Measurements from ENCODE around the gene TSPOAP1. TPM values are rescaled to one million over a fixed set of nuclear protein-coding genes. Genes with fewer than 3 reads are reported as not detected.
A peak's percentile ranks its signal among the peaks of the same experiment; 100 is the strongest.

TSPOAP1 gene
- total RNA-seq, 1 experiment from 2014 or later: 7.8 TPM

DNA sequence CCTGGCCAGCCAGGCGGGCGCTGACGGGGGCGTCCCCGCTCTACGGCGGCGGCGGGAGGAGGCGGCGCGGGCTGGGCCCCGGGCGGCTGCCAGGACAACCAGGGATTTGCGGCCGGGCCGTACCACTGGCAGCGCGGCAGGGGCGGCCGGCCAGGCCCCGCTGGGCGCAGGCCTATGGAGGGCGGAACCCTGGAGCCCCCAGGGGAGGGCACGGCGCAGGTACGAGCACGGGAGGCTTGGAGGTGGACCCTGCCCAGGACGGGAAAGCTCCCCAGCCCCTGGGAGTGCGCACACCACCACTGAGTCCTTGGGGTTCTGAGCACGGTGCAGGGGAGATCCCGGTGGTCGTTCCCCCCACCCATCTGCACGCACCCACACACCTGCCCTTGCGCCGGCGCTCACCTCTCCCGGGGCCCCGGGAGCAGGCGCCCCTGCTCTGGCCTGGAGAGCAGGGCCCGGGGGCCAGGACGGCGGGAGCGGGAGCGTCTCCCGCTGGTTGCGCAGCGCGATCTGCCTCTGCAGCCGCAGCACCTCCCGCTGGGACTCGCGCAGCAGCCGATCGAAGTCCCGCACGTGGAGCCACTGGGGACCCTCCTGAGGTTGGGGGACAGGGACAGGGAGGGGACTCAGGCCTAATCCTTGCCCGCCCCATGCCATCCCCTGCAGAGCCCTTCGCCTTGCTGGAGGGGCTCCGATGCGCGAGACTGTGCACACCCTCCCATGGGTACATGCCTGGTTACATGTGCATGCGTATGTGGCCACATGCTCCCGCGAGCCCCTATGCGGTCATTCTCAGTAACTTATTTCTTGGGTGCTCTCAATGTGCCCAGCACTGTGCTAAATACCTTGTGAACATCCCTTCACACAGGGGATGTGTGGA lies 3.9 kb downstream of the TSPOAP1 start:
- H2AFZ ChIP-seq (ENCODE audit: low read length): no peak overlapping the region
- no peak overlapping the region for H3K9ac ChIP-seq (ENCODE audit: low read length)
- no peak overlapping the region for H3K4me3 ChIP-seq (ENCODE audit: low read length)
- H3K9me3 ChIP-seq (ENCODE audit: low read length): no peaks in the 10 kb centered on the region
- H4K20me1 ChIP-seq (ENCODE audit: insufficient read depth, low read depth, low read length): no peaks in the 10 kb centered on the region
- H3K36me3 ChIP-seq (ENCODE audit: insufficient read depth, low read length): peaks cover 3% of the 10 kb centered on the region; the same call in 1 of the 2 replicates
- peaks cover 33% of the 10 kb centered on the region for H3K4me1 ChIP-seq (ENCODE audit: low read length)
- H3K9me2 ChIP-seq (replicated peaks; ENCODE audit: insufficient read depth, low read length): no peaks in the 10 kb centered on the region
- H3K27ac ChIP-seq (ENCODE audit: low read length): no peak overlapping the region
- H3K27me3 ChIP-seq (ENCODE audit: low read length): no peaks in the 10 kb centered on the region
- no peaks in the 10 kb centered on the region for H3K79me2 ChIP-seq (ENCODE audit: low read length)
- no peak overlapping the region for H3K4me2 ChIP-seq (ENCODE audit: low read depth, low read length, poor library complexity, severe bottlenecking)
- DNase-seq: peak; percentile 38

DNA sequence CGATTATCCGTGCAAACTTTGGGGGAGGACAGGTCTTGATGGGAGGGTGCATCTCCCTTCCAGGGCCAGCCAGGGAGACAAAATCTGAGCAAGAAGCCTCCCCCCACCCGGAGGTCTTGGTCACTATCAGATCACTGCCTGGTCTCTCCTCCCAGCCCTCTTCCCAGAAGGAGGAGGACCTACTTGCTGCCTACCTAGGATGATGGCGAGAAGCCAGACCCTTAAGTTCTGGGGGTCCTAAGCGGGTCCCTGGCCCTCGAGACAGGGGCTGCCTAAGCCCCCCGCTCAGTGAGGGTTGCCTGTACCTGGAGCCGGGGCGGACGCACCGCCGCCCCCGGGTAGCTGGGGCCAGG lies 4.6 kb downstream of the TSPOAP1 start:
- no peaks in the 10 kb centered on the region for H3K9me3 ChIP-seq (ENCODE audit: low read length)

DNA sequence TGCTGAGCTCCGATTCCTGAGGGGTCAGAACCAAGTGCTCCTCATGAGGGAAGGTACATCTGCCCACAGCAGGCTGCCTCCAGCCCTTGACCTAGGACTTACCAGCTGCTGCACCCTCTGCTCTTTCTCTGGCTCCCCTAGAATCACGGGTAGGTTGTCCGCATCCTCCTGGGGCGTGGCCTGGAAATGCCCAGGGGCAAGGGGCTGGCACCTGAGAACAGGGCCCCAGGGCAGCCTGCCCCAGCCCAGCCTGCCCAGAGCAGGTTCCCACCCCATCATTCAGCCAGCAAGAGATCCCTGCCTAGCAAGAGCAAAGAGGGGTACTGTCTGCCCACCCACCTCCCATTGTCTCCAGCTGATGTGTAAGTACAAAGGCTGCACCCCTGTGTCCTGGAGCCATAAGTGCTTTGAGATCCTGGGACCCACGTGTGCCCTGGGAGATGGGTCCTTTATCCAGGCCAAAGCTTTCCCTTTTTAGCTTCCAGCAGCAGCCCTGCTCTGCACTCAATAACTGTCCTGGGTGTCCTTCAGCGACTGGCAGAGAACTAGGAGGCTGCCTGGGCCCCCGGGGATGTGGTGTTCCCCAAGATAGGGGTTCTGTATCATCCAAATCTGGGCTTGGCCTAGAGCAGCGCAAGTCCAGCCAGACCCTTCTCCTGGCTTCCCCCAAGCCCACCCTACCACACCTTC lies 5.1 kb downstream of the TSPOAP1 start:
- H3K9ac ChIP-seq (ENCODE audit: low read length): no peak overlapping the region
- peaks cover 26% of the 10 kb centered on the region for H3K4me1 ChIP-seq (ENCODE audit: low read length)

More for the DNA sequence above, 4.6 kb downstream of the TSPOAP1 start:
- Histone ChIP-seq H3K4me1 (ENCODE audit: low read length) (peaks cover 30% of the 10 kb centered on the region), H3K9ac (ENCODE audit: low read length) (no peak overlapping the region), H3K27me3 (ENCODE audit: low read length) (no peaks in the 10 kb centered on the region), H4K20me1 (ENCODE audit: insufficient read depth, low read depth, low read length) (no peaks in the 10 kb centered on the region), H3K4me3 (ENCODE audit: low read length) (no peak overlapping the region), H3K79me2 (ENCODE audit: low read length) (no peaks in the 10 kb centered on the region), H3K36me3 (ENCODE audit: insufficient read depth, low read length) (peaks cover 3% of the 10 kb centered on the region; the same call in 1 of the 2 replicates), H3K27ac (ENCODE audit: low read length) (no peak overlapping the region), H3K4me2 (ENCODE audit: low read depth, low read length, poor library complexity, severe bottlenecking) (no peak overlapping the region), H3K9me2 (replicated peaks; ENCODE audit: insufficient read depth, low read length) (no peaks in the 10 kb centered on the region), H2AFZ (ENCODE audit: low read length) (no peak overlapping the region)
- DNase-seq: no peak

DNA sequence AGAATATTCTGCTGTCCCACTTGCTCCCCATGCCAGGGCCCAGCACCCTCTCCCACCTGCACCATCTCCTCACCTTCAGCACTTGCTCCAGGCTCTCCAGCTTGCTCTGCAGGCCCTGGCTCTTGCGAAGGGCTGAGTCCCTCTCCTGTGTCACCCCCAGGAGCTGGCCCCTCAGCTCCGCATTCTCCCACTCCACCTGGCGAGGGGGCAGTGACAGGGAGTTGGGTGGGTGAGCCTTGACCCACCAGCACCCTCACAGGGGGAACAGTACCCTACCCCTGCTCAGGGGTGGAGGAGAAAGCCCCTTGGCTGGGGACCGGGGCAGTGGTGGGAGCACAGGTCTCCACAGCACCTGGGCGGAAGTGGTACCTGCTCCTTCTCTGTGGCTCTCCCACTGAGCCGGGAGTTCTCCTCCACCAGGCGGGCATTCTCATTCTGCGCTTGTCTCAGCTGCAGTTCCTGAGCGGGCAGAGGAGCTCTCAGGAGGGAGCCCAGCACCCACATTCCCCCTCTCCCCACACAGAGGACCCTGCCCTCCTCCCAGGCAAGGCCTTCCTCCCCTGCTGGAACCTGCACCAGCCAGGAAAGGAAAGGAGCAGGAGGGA lies 5.9 kb downstream of the TSPOAP1 start:
- H3K79me2 ChIP-seq (ENCODE audit: low read length): no peaks in the 10 kb centered on the region
- H3K36me3 ChIP-seq (ENCODE audit: insufficient read depth, low read length): peaks cover 3% of the 10 kb centered on the region; the same call in 1 of the 2 replicates
- H3K9me3 ChIP-seq (ENCODE audit: low read length): no peaks in the 10 kb centered on the region
- no peak overlapping the region for H3K9ac ChIP-seq (ENCODE audit: low read length)
- peaks cover 20% of the 10 kb centered on the region for H3K4me1 ChIP-seq (ENCODE audit: low read length)
- no peak overlapping the region for H3K4me2 ChIP-seq (ENCODE audit: low read depth, low read length, poor library complexity, severe bottlenecking)
- no peak overlapping the region for H2AFZ ChIP-seq (ENCODE audit: low read length)
- H3K9me2 ChIP-seq (replicated peaks; ENCODE audit: insufficient read depth, low read length): no peaks in the 10 kb centered on the region
- no peaks in the 10 kb centered on the region for H4K20me1 ChIP-seq (ENCODE audit: insufficient read depth, low read depth, low read length)
- no peak overlapping the region for H3K27ac ChIP-seq (ENCODE audit: low read length)
- H3K27me3 ChIP-seq (ENCODE audit: low read length): no peaks in the 10 kb centered on the region
- no peak overlapping the region for H3K4me3 ChIP-seq (ENCODE audit: low read length)
- no peak for DNase-seq

More for the DNA sequence above, 5.1 kb downstream of the TSPOAP1 start:
- peak; percentile 41 for DNase-seq
- Histone ChIP-seq H4K20me1 (ENCODE audit: insufficient read depth, low read depth, low read length) (no peaks in the 10 kb centered on the region), H3K27me3 (ENCODE audit: low read length) (no peaks in the 10 kb centered on the region), H3K27ac (ENCODE audit: low read length) (no peak overlapping the region), H3K9me3 (ENCODE audit: low read length) (no peaks in the 10 kb centered on the region), H3K79me2 (ENCODE audit: low read length) (no peaks in the 10 kb centered on the region), H3K9me2 (replicated peaks; ENCODE audit: insufficient read depth, low read length) (no peaks in the 10 kb centered on the region), H2AFZ (ENCODE audit: low read length) (no peak overlapping the region), H3K4me3 (ENCODE audit: low read length) (no peak overlapping the region), H3K36me3 (ENCODE audit: insufficient read depth, low read length) (peaks cover 3% of the 10 kb centered on the region; the same call in 1 of the 2 replicates), H3K4me2 (ENCODE audit: low read depth, low read length, poor library complexity, severe bottlenecking) (no peak overlapping the region)

DNA sequence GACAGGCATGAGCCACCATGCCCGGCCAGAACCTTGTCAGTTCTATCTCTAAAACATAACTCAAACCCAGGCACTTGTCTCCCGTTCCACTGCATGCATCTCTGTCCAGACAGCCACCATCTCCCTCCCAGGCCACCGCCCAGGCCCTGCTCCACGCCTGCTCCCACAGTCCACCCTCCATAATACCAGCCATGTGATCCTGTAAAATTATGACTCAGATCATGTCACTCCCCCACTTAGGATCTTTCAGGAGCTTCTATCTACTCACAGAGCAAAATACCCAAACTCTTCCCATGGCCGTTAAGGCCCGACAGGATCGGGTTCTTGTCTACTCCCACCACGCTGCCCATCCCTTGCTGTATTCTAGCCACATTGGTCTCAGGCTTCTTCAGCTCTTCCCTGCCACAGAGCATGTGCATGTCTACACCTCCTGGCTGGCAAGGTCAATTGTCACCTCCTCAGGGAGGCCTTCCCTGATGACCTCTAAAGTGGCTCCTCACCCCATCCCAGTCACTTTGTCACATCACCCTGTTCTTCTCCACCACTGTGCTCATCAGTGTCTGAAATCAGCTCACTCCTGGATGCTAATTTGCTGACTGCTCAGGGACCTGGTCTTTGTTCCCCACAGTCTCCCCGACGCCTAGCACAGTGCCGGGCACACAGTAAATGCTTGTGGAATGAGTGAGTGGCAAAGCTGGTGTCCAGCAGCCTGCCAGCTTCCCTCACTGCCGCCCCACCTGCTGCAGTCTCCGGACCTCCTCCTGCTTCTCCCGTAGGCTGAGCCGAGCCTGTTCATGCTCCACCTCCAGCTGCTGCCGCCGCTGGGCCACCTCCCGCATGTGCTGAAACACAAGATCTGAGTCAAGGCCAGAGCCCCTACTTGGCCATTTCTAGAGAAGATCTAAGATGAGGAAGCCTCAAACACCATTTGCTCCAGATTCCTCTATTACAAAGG lies 6.7 kb downstream of the TSPOAP1 start:
- Histone ChIP-seq H3K9ac (ENCODE audit: low read length) (no peak overlapping the region), H3K4me1 (ENCODE audit: low read length) (peaks cover 15% of the 10 kb centered on the region), H3K79me2 (ENCODE audit: low read length) (no peaks in the 10 kb centered on the region), H4K20me1 (ENCODE audit: insufficient read depth, low read depth, low read length) (no peaks in the 10 kb centered on the region), H2AFZ (ENCODE audit: low read length) (no peak overlapping the region), H3K36me3 (ENCODE audit: insufficient read depth, low read length) (peaks cover 3% of the 10 kb centered on the region; the same call in 1 of the 2 replicates), H3K4me2 (ENCODE audit: low read depth, low read length, poor library complexity, severe bottlenecking) (no peak overlapping the region), H3K27ac (ENCODE audit: low read length) (no peak overlapping the region), H3K27me3 (ENCODE audit: low read length) (no peaks in the 10 kb centered on the region), H3K4me3 (ENCODE audit: low read length) (no peak overlapping the region), H3K9me2 (replicated peaks; ENCODE audit: insufficient read depth, low read length) (no peaks in the 10 kb centered on the region), H3K9me3 (ENCODE audit: low read length) (no peaks in the 10 kb centered on the region)
- DNase-seq: no peak

DNA sequence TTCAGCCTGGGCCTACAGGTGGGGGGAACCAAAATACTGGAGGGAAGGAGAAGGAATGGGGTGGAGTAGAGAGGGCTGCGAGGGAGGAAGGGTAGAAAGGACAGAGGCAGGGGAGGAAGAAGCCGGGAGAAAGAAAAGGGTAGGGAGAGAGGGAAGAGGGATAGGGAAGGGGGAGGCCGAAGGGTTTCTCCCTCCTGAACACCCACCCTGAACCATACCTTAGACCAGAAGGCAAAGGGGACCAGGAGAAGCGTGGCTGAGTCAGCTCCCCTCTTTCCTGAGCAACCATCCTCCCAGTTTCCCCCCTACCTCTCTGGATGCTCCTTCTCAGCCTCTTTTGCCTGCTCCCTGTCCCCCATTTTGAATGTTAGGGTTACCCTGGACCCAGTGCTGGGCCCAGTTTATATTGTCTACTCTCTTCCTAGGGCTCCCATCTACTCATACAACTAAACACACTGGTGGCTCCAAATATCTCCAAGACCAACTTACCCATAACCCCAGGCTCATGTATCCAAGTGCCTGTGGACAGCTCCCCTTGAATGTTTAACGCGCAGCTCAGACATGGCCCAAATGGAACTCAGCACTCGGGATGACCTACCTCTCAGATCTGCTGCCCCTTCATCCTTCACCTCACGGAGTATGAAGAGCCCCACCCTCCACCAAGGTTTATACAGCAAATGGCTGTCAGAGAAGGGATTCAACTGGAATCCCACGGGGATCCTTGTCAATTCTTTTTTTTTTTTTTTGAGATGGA lies 7.8 kb downstream of the TSPOAP1 start:
- Histone ChIP-seq H3K9me2 (replicated peaks; ENCODE audit: insufficient read depth, low read length) (no peaks in the 10 kb centered on the region), H3K4me1 (ENCODE audit: low read length) (peaks cover 12% of the 10 kb centered on the region), H2AFZ (ENCODE audit: low read length) (no peak overlapping the region), H3K9me3 (ENCODE audit: low read length) (no peaks in the 10 kb centered on the region), H3K36me3 (ENCODE audit: insufficient read depth, low read length) (peaks cover 7% of the 10 kb centered on the region; the same call in 1 of the 2 replicates), H4K20me1 (ENCODE audit: insufficient read depth, low read depth, low read length) (no peaks in the 10 kb centered on the region), H3K27me3 (ENCODE audit: low read length) (no peaks in the 10 kb centered on the region), H3K79me2 (ENCODE audit: low read length) (no peaks in the 10 kb centered on the region), H3K9ac (ENCODE audit: low read length) (no peak overlapping the region), H3K4me2 (ENCODE audit: low read depth, low read length, poor library complexity, severe bottlenecking) (no peak overlapping the region), H3K27ac (ENCODE audit: low read length) (no peak overlapping the region), H3K4me3 (ENCODE audit: low read length) (no peak overlapping the region)
- DNase-seq: no peak

DNA sequence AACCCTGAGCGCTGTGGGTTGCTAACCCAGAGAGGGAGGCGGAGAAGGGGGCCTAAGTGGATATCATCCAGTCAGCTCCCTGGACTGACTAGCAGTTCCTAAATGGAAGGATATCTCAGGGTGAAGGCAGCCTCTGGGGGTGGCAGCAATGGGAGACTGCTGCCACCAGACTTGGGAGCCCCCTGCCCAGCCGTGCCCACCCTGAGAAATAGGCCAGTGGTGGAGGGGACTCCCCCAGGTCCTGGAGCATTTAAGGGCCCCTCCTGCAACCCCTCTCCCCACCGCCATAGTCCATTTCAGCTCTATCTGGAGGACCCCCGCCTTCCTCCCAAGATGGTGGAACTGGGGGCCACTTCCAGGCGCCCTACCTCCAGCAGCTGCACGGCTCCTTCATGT lies 8.4 kb downstream of the TSPOAP1 start:
- no peak overlapping the region for H3K27ac ChIP-seq (ENCODE audit: low read length)
- H3K9me3 ChIP-seq (ENCODE audit: low read length): no peaks in the 10 kb centered on the region
- no peaks in the 10 kb centered on the region for H3K79me2 ChIP-seq (ENCODE audit: low read length)
- no peak overlapping the region for H2AFZ ChIP-seq (ENCODE audit: low read length)
- H4K20me1 ChIP-seq (ENCODE audit: insufficient read depth, low read depth, low read length): no peaks in the 10 kb centered on the region
- no peak for DNase-seq
- no peaks in the 10 kb centered on the region for H3K9me2 ChIP-seq (replicated peaks; ENCODE audit: insufficient read depth, low read length)
- H3K9ac ChIP-seq (ENCODE audit: low read length): no peak overlapping the region
- no peak overlapping the region for H3K4me2 ChIP-seq (ENCODE audit: low read depth, low read length, poor library complexity, severe bottlenecking)
- H3K36me3 ChIP-seq (ENCODE audit: insufficient read depth, low read length): peaks cover 7% of the 10 kb centered on the region; the same call in 1 of the 2 replicates
- H3K4me3 ChIP-seq (ENCODE audit: low read length): no peak overlapping the region
- H3K4me1 ChIP-seq (ENCODE audit: low read length): peaks cover 6% of the 10 kb centered on the region
- H3K27me3 ChIP-seq (ENCODE audit: low read length): no peaks in the 10 kb centered on the region

All from Karpas-422 (cell line).